ENCODE data around the gene CDH11.
A peak's percentile ranks its signal among the peaks of the same experiment; 100 is the strongest.

The CDH11 gene

DNA sequence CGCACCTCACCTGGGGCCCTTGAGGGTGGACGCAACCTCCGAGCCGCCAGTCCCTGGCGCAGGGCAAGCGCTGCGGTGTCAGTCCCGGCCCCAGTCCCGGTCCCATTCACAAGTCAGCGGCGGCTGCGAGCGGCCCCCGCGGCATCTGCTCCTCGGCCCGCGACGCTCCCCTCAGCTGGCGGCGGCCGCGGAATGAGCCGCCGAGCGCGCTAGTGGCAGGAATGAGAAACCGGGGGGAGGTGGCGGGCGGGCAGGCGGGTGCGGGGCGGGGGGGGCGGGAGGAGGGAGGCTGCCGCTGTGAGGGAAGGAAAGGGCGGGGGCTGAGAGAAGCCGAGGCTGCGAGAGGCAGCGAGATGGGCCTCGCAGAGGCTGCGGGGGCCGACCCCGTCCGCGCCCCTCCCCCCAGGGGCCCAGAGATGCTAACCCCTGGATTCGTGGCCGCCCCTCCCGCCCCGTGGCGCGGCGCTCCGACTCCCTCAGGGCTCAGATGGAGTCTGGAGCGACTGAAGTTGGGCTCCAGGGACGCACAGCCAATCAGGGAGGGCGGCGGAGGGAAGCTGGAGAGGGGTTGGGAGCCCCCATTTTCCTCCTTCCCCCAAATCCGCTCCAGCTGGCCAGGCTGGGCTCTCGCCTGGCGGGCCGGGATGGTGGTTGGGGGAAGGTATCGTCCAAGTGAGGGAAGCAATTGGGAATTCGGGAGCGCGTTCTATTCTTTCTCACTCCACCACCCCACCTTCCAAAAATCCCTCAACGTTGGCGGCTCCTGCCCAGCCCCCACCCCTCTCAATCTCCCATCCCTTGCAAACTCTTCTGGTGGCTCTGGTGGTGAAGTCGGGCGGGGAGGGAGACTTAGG is at the start of gene CDH11:
CDH11 (minus strand) TSS at position 194 of the 854 bp plus-strand sequence. CDS start 117,194 bp downstream, outside the sequence.
- no peak for DNase-seq (ENCODE audit: low spot score)

DNA sequence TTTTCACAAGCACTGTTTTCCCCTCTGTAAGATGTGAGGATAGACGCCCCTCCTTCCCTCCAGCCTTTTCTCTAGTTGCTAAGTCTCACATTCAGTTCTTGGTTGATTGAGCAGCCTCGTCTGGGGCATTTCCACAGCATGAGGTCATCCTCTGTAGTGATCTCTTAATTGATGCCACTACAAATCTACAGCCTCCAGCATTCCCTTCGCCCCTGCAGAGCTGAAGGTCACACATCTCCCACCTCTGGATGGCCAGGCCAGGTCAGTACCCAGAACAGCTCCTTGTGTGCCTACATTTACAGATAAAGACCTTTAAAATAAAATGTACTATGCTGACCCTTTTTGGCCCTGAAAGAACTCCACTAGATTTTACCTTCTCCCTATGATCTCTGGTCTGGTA is 32.5 kb upstream of the CDH11 start:
- DNase-seq (ENCODE audit: low spot score), result no peak

DNA sequence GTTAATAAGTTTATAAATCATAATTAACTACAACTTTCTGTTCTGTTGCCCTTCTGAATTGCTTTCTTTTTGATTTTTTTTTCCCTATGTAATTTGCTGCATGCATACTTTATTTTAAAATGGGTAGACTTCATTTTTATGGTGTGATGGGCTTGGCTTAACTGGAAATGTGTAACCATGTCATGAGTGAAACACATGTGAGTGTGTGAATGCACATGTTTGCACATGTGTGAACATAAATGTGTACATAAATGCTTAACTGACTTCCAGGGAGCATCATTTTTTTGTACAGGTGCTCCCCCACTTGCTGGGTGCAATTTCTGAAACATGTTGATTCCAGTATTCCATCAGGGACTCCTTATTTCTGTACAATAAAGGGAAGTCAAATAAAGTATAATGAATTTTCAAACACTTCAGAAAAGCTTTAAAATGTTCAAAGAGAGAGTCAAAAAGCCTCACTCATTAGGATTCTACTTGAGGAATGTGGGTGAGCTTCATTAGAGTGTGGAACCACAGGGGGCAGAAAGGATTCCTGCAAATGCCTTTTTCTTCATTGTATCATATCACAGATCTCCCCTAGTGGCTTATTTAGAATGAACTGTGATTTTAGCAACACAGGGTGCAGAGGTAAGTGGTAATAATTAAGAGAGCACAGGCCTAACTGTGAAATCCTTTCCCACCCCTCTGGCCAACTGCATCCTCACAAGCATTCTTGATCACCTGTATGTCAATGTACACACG is 31.7 kb upstream of the CDH11 start:
- no peak for DNase-seq (ENCODE audit: low spot score)

GRCh38 chr16:65148804-65149203 is 26.9 kb upstream of the CDH11 start:
- no peak for DNase-seq (ENCODE audit: low spot score)

- DNase-seq (ENCODE audit: low spot score), result no peak
Measured at GRCh38 chr16:65142276-65142675, 20.4 kb upstream of the CDH11 start.

- no peak for DNase-seq (ENCODE audit: low spot score)
Measured at GRCh38 chr16:65136681-65137080, 14.8 kb upstream of the CDH11 start.

DNA sequence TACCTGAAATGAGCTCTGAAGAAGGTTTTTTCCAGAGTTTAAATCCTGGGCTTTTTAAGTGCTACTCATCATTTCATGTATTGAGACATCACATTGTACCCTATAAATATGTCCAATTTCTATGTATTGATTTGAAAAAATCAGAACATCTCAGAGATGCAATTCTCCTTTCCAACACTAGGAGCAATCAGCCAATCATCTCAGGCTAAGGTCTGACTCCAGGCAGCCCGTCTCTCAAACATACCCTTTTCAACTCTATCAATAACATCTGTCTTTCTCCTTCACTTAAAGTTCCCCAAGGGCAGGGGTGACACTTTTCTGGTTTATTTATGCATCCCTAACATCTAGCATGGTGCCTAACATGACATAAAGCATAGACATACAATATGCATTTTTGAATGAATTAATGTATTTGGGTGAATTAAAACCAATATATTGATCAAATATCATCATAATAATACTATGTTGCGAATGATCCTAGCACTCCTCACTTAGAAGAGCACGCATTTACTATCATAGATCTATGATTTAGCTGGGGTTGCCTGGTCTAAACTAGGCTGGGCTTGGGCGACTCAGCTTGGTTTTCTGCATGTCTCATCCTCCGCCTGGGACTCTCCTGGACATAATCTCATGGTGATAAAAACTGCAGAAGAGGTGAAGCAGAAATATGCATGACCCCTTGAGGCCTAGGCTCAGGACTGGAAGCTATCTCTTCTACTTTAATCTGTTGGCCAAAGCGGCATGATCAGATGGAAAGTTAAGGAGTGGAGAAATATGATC is 5.2 kb upstream of the CDH11 start:
- no peak for DNase-seq (ENCODE audit: low spot score)

DNA sequence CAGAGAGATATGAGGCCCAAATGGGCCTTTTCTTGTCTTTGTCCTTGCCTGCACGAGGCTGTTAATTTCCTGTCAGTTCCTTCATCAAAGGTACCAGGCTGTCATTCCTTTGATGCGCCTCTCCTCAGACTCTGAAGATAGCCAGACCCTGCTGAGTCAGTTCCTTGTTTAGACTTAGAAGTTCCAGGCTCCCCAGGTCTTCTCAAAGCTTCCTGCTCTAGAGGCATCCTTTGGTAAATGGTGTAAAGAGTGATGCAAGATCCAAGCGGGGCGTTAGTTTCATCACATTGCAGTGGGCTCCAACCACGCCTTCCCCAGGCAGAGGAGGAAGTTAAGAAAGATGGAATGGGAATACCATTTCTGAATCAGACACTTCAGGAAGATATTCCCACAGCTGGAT is 4.0 kb upstream of the CDH11 start:
- no peak for DNase-seq (ENCODE audit: low spot score)

- DNase-seq (ENCODE audit: low spot score), result no peak
Measured at GRCh38 chr16:65125322-65125721, 3.5 kb upstream of the CDH11 start.

GRCh38 chr16:65124596-65124995 is 2.7 kb upstream of the CDH11 start:
- DNase-seq (ENCODE audit: low spot score), result no peak

- no peak for DNase-seq (ENCODE audit: low spot score)
Measured at GRCh38 chr16:65124212-65124548, 2.3 kb upstream of the CDH11 start.

DNA sequence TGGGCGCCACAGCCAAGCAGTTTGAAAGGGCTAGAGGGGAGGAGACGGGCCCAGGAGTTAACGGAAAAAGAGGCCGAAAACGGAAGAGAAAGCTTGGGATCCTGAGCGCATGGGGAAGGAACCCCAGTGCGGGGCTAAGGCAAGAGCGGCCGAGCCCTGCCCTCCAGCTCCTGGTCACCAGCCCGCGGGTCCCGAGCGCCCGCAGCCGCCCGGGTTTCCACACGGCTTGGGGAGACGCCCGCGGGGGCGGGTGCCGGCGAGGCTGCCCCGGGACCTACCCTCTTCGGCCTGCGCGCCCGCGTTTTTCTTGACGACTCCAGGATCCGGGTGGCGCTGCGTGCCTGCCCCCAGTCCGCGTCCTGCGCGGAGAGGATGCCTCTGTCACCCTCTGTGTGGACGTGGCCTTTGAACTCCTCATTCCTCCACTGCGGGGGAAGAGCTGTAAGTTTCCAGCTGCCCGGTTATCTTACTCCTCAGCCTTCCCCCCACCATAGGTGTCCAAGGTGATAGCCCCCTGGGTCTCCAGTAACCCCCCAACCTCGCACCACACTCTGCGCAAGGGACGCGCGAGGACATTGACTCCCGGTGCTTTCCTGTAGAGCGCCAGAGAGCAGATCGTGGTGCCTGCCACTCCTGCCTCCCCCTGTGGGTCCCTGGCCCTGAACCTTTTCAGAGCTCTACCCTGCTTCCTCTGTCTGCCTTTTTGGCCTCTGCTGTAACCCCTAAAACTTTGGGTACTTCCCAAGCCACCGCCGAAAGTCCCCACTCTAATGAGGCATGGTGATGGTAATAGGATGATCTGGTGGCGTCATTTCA is 1.7 kb upstream of the CDH11 start:
- no peak for DNase-seq (ENCODE audit: low spot score)

- no peak for DNase-seq (ENCODE audit: low spot score)
Measured at GRCh38 chr16:65122724-65123395, 997 bp upstream of the CDH11 start.

- DNase-seq (ENCODE audit: low spot score), result no peak
Measured at GRCh38 chr16:65120831-65121721, 787 bp downstream of the CDH11 start.

DNA sequence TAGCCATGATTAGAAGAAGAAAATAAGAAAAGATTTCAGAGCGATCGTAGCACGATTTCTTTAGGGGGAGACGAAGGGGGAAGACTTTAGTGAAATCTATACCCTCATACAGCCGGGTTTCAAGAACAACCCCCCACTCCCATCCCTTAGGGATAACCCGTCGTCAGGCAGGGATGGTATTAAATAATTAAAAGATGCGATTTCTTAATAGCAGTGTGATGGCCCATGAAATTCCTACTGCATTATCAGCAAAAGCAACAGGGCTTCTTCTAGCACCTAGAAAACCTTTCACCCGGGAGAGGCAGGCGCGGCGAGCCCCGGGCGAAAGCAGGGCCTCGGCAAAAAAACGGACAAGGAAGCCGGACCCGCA is 1.4 kb downstream of the CDH11 start:
- no peak for DNase-seq (ENCODE audit: low spot score)

GRCh38 chr16:65119901-65120401 is 1.9 kb downstream of the CDH11 start:
- DNase-seq (ENCODE audit: low spot score), result no peak

GRCh38 chr16:65119435-65119834 is 2.4 kb downstream of the CDH11 start:
- DNase-seq (ENCODE audit: low spot score), result no peak

DNA sequence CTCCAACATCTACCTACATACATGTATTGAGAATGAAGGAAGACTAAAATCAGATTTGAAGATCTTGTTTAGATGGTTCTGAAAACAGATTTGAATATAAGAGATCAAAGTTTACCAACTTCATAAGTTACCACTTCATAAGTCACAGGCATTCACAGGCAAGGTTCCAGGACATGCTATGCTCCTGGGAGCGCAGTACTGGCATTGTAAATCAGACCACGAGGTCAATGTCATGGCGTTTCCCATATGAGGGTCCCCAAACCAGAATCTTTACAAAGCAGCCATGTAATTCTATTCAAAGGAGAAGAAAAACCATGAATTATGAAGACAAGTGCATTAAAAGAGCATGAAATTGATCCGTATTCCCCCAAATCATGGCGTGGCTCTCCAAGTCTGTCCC is 3.0 kb downstream of the CDH11 start:
- no peak for DNase-seq (ENCODE audit: low spot score)

- DNase-seq (ENCODE audit: low spot score), result peak; percentile 30
Measured at GRCh38 chr16:65117811-65118448, 3.9 kb downstream of the CDH11 start.
